ENCODE data around the gene FRMD4A.

DNA sequence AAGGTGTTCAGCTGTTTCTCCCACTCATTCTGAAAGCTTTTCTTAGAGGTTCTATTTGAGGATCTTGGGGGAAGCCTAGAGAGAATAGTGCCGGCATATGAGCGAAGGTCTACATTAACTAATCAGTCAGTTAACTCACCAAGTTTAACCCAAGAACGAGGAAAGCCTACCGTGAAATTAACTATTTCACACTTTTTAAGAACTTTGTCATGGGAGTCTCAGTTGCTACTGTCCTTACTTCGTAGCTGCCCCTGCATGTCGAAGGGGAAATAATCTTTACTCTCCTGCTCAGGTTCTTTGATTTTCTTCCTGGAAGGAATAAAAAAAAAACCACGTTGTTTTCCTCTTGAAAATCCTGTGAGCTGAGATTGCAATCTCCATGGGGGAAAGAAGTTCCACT lies 115.1 kb downstream of the FRMD4A start:
- TF ChIP-seq, protein P1, sequence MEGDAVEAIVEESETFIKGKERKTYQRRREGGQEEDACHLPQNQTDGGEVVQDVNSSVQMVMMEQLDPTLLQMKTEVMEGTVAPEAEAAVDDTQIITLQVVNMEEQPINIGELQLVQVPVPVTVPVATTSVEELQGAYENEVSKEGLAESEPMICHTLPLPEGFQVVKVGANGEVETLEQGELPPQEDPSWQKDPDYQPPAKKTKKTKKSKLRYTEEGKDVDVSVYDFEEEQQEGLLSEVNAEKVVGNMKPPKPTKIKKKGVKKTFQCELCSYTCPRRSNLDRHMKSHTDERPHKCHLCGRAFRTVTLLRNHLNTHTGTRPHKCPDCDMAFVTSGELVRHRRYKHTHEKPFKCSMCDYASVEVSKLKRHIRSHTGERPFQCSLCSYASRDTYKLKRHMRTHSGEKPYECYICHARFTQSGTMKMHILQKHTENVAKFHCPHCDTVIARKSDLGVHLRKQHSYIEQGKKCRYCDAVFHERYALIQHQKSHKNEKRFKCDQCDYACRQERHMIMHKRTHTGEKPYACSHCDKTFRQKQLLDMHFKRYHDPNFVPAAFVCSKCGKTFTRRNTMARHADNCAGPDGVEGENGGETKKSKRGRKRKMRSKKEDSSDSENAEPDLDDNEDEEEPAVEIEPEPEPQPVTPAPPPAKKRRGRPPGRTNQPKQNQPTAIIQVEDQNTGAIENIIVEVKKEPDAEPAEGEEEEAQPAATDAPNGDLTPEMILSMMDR (IDR thresholded peaks at IDR 0.05): no peak
- TF ChIP-seq POLR2A (IDR thresholded peaks at IDR 0.05): no peak
